HCT116 (cell line): Measurements from ENCODE around the gene ARMH3. TPM values are rescaled to one million over a fixed set of nuclear protein-coding genes. Genes with fewer than 3 reads are reported as not detected.
"Not testable (repeated sequence)": the region's sequence is repeated elsewhere in the genome, so short reads cannot be mapped to it uniquely, and the experiment has no call there.

Source experiments
- ATAC-seq: fragments of 200-7000 bp; cut with Tn5 transposase; 2 replicates; pipeline ENCODE4 v1.9.1; 2020; ENCODE audit warnings: mild to moderate bottlenecking, moderate library complexity
- BruUV-seq: library from RNA; stranded (reverse); fragments of 400-500 nt; replicated peaks from 2 replicates; lab custom pipeline; 2021; lab: Mats Ljungman, UMichigan
- CTCF ChIA-PET: fragments of 300-600 bp; sonication (Branson Sonifier 250); formaldehyde crosslinking; loops from one replicate; lab custom pipeline; 2021; ENCODE audit warnings: antibody characterized with exemption; lab: Charles Lee
- POLR2A ChIA-PET: fragments of 300-600, 350-600 bp; sonication (Branson Sonifier 250); formaldehyde crosslinking; loops from one replicate; lab custom pipeline; 2021; ENCODE audit warnings: antibody characterized with exemption; lab: Charles Lee
- RAD21 ChIA-PET, 2 experiments: fragments of 300-600 bp; sonication (Branson Sonifier 250); formaldehyde crosslinking; loops; one replicate each; lab custom pipeline; 2023; ENCODE audit warnings: low total read pairs in 2 of 2; ENCODE audit not compliant: uncharacterized antibody in 2 of 2, unreplicated experiment in 2 of 2, low non-redundant PET in 1 of 2; lab: Charles Lee
- DNase-seq: peaks from one replicate; pipeline ENCODE4 v3.0.0-alpha.2; 2010; ENCODE audit warnings: low read depth, low spot score
- H2AFZ ChIP-seq: fragments of 200-600 bp; shearing (Covaris generic), sonication (generic); 2 replicates; pipeline ENCODE4 v1.6.1; 2017; ENCODE audit warnings: low read depth, mixed run types, mixed read lengths, antibody characterized with exemption, low read length; ENCODE audit not compliant: poor library complexity, severe bottlenecking
- H3K27ac ChIP-seq: 2 replicates; pipeline ENCODE4 v1.5.1; 2012; ENCODE audit warnings: low read depth, low read length
- H3K27me3 ChIP-seq: fragments of 200-600 bp; sonication (generic); 2 replicates; pipeline ENCODE4 v1.6.1; 2016; ENCODE audit warnings: mixed run types, low read length, mixed read lengths; ENCODE audit not compliant: insufficient read depth
- H3K36me3 ChIP-seq, 2 experiments: fragments of 200-500 bp in 1 of 2; fragments of 200-600 bp in 1 of 2; sonication (Bioruptor generic) in 1 of 2; sonication (generic) in 1 of 2; 2 replicates each; pipeline versions ENCODE4 v1.5.1 to v1.6.1; 2014 to 2016; ENCODE audit warnings: low read length in 2 of 2, inconsistent platforms in 1 of 2, mixed read lengths in 1 of 2, mixed run types in 1 of 2; ENCODE audit not compliant: insufficient read depth in 2 of 2, control insufficient read depth in 1 of 2
- H3K4me1 ChIP-seq, 2 experiments: fragments of 200-600 bp in 1 of 2; sonication (generic) in 1 of 2; 2 replicates each; pipeline versions ENCODE4 v1.5.1 to v1.6.1; 2012 to 2017; ENCODE audit warnings: low read length in 2 of 2, inconsistent platforms in 1 of 2, mild to moderate bottlenecking in 1 of 2, mixed read lengths in 1 of 2, mixed run types in 1 of 2, moderate library complexity in 1 of 2; ENCODE audit not compliant: insufficient read depth in 2 of 2, control insufficient read depth in 1 of 2
- H3K4me2 ChIP-seq: fragments of 200-600 bp; sonication (generic); 2 replicates; pipeline ENCODE4 v1.6.1; 2017; ENCODE audit warnings: mixed run types, low read length, mixed read lengths
- H3K4me3 ChIP-seq, 2 experiments: fragments of 200-600 bp in 1 of 2; sonication (generic) in 1 of 2; replicated peaks in 1 of 2; 2 replicates each; pipeline ENCODE4 v1.5.1; 2011 to 2016; ENCODE audit warnings: low read length in 2 of 2, control low read depth in 1 of 2, low read depth in 1 of 2, mild to moderate bottlenecking in 1 of 2, mixed read lengths in 1 of 2, mixed run types in 1 of 2
- H3K79me2 ChIP-seq: fragments of 200-600 bp; sonication (generic); 2 replicates; pipeline ENCODE4 v1.6.1; 2017; ENCODE audit warnings: mild to moderate bottlenecking, mixed run types, low read length, moderate library complexity, mixed read lengths; ENCODE audit not compliant: insufficient read depth
- H3K9ac ChIP-seq: fragments of 200-600 bp; sonication (generic); 2 replicates; pipeline ENCODE4 v1.6.1; 2016; ENCODE audit warnings: low read length, mixed read lengths
- H3K9me2 ChIP-seq: fragments of 200-600 bp; sonication (generic), shearing (Covaris generic); 2 replicates; pipeline ENCODE4 v1.6.1; 2017; ENCODE audit warnings: mixed run types, mild to moderate bottlenecking, moderate library complexity; ENCODE audit not compliant: insufficient read depth
- H3K9me3 ChIP-seq, 2 experiments: fragments of 200-500 bp in 1 of 2; fragments of 200-600 bp in 1 of 2; sonication (Bioruptor generic) in 1 of 2; sonication (generic) in 1 of 2; 2 replicates each; pipeline ENCODE4 v1.6.1; 2014 to 2017; ENCODE audit warnings: low read length in 2 of 2, mixed read lengths in 2 of 2, inconsistent platforms in 1 of 2, low read depth in 1 of 2, mild to moderate bottlenecking in 1 of 2, mixed run types in 1 of 2, moderate library complexity in 1 of 2; ENCODE audit not compliant: control insufficient read depth in 1 of 2, insufficient read depth in 1 of 2
- H4K20me1 ChIP-seq: fragments of 200-600 bp; sonication (generic), shearing (Covaris generic); 2 replicates; pipeline ENCODE4 v1.6.1; 2017; ENCODE audit warnings: mixed run types, mild to moderate bottlenecking, moderate library complexity; ENCODE audit not compliant: insufficient read depth
- CBX3 ChIP-seq: IDR thresholded peaks from 2 replicates; pipeline ENCODE4 v1.6.1; 2012; ENCODE audit warnings: low read depth
- EZH2phosphoT487 ChIP-seq: fragments of 200-600 bp; IDR thresholded peaks from 2 replicates; pipeline ENCODE4 v1.6.1; 2018; ENCODE audit warnings: antibody characterized with exemption, borderline replicate concordance
- ZFX ChIP-seq: fragments of 450-650 bp; IDR thresholded peaks from 2 replicates; pipeline ENCODE4 v1.6.1; 2017
- intact Hi-C: fragments of 100-400 bp; cut with micrococcal nuclease; formaldehyde crosslinking; loops from 2 replicates; pipeline ENCODE4 v1.10.0; 2022
- total RNA-seq: library from RNA; stranded (reverse); gene quantifications from one replicate; pipeline ENCODE4 v1.2.1, GENCODE V29; 2021; ENCODE audit not compliant: unreplicated experiment
- TF ChIP-seq, protein P1 (sequence below): IDR thresholded peaks from 2 replicates; pipeline ENCODE4 v1.6.1; 2012; ENCODE audit warnings: low read depth

ARMH3 gene
- total RNA-seq, 1 experiment from 2014 or later, result 30.4 TPM

GRCh38 chr10:102040305-102041050, 15.5 kb downstream of the ARMH3 start:
- H3K4me1 ChIP-seq, result no peaks in the 10 kb centered on the region
- no peak overlapping the region for H3K4me2 ChIP-seq
- no peak for DNase-seq
- H3K36me3 ChIP-seq, result peaks cover 9 to 10% of the 10 kb centered on the region in 2 experiments; a peak in 3 of 4 replicates
- RAD21 ChIA-PET, result no interaction called here
- POLR2A ChIA-PET, result no interaction called here
- H3K9me2 ChIP-seq, result no peaks in the 10 kb centered on the region
- no peak for TF ChIP-seq ZFX
- TF ChIP-seq, protein P1, sequence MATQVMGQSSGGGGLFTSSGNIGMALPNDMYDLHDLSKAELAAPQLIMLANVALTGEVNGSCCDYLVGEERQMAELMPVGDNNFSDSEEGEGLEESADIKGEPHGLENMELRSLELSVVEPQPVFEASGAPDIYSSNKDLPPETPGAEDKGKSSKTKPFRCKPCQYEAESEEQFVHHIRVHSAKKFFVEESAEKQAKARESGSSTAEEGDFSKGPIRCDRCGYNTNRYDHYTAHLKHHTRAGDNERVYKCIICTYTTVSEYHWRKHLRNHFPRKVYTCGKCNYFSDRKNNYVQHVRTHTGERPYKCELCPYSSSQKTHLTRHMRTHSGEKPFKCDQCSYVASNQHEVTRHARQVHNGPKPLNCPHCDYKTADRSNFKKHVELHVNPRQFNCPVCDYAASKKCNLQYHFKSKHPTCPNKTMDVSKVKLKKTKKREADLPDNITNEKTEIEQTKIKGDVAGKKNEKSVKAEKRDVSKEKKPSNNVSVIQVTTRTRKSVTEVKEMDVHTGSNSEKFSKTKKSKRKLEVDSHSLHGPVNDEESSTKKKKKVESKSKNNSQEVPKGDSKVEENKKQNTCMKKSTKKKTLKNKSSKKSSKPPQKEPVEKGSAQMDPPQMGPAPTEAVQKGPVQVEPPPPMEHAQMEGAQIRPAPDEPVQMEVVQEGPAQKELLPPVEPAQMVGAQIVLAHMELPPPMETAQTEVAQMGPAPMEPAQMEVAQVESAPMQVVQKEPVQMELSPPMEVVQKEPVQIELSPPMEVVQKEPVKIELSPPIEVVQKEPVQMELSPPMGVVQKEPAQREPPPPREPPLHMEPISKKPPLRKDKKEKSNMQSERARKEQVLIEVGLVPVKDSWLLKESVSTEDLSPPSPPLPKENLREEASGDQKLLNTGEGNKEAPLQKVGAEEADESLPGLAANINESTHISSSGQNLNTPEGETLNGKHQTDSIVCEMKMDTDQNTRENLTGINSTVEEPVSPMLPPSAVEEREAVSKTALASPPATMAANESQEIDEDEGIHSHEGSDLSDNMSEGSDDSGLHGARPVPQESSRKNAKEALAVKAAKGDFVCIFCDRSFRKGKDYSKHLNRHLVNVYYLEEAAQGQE, result peak; percentile 52
- H3K79me2 ChIP-seq, result peaks cover 52% of the 10 kb centered on the region
- H3K4me3 ChIP-seq, result no peak overlapping the region
- H2AFZ ChIP-seq, result no peak overlapping the region
- BruUV-seq, result no TSS peak
- H4K20me1 ChIP-seq, result peaks cover 9% of the 10 kb centered on the region
- CTCF ChIA-PET, result interaction anchor here (1.0 kb wide), 1 partner anchor 200 kb away, joined by 3 read pairs; no protein-coding TSS in a partner anchor
- no peak overlapping the region for H3K9ac ChIP-seq
- no peak for ATAC-seq
- H3K9me3 ChIP-seq, result no peaks in the 10 kb centered on the region
- H3K27me3 ChIP-seq, result no peaks in the 10 kb centered on the region
- no peak overlapping the region for H3K27ac ChIP-seq
- intact Hi-C loops, result no loop called here

DNA sequence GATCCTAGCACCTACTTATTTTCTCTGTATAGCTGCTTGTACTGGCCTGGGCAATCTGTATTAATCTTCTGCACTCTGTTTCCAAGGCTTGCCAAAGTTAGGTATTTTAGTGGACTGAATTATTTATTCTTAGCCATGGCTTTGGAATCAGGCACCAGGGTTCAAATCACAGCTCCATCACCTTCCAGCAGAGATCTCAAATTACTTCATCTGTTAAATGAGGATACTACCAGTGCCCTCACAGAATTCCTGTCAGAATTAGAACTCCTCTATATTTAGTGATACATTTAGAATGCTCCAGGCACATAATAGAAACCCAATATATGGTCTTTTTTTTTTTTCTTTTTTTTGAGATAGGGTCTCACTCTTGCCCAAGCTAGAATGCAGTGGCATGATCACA, 17.6 kb downstream of the ARMH3 start:
- H2AFZ ChIP-seq, result no peak overlapping the region
- intact Hi-C loops, result no loop called here
- H3K4me3 ChIP-seq, result no peak overlapping the region
- no peak for TF ChIP-seq CBX3
- no peak for TF ChIP-seq EZH2phosphoT487
- H3K4me1 ChIP-seq, result no peaks in the 10 kb centered on the region
- no peak for DNase-seq
- ChIA-PET POLR2A (no interaction called here), CTCF (interaction anchor here (1.0 kb wide), 1 partner anchor 35 kb away, joined by 3 read pairs; no protein-coding TSS in a partner anchor), RAD21 (no interaction called here)
- H3K9ac ChIP-seq, result no peak overlapping the region
- peaks cover 34% of the 10 kb centered on the region for H3K79me2 ChIP-seq
- H3K4me2 ChIP-seq, result no peak overlapping the region
- H3K9me2 ChIP-seq, result no peaks in the 10 kb centered on the region
- no peak for ATAC-seq
- no peaks in the 10 kb centered on the region for H3K27me3 ChIP-seq
- H3K9me3 ChIP-seq, result no peaks in the 10 kb centered on the region
- H3K27ac ChIP-seq, result no peak overlapping the region
- H3K36me3 ChIP-seq, result peaks cover 9 to 10% of the 10 kb centered on the region in 2 experiments; a peak in 3 of 4 replicates
- peaks cover 7% of the 10 kb centered on the region for H4K20me1 ChIP-seq
- no TSS peak for BruUV-seq

GRCh38 chr10:102035807-102036206, 20.2 kb downstream of the ARMH3 start:
- RAD21 ChIA-PET, H3K27ac ChIP-seq, CTCF ChIA-PET, POLR2A ChIA-PET, H3K9me2 ChIP-seq, DNase-seq, H2AFZ ChIP-seq, ATAC-seq, BruUV-seq, intact Hi-C loops, H3K4me2 ChIP-seq, H3K9me3 ChIP-seq, H3K9ac ChIP-seq, H3K4me3 ChIP-seq, H4K20me1 ChIP-seq, H3K27me3 ChIP-seq, H3K4me1 ChIP-seq: not testable (repeated sequence)
- Histone ChIP-seq H3K36me3 (peaks cover 16 to 23% of the 10 kb centered on the region in 2 experiments; a peak in 3 of 4 replicates), H3K79me2 (peaks cover 11% of the 10 kb centered on the region; the same call in 1 of the 2 replicates)
